Loucy (cell line): ENCODE data around the gene HIRA.
"Not testable (repeated sequence)": the region's sequence is repeated elsewhere in the genome, so short reads cannot be mapped to it uniquely, and the experiment has no call there.

Experiments
- H2AFZ ChIP-seq: fragments of 200-600 bp; sonication (generic); 2 replicates; pipeline ENCODE4 v1.6.0; 2016; ENCODE audit warnings: antibody characterized with exemption, mild to moderate bottlenecking, low read length, moderate library complexity
- H3F3A ChIP-seq: fragments of 200-600 bp; 2 replicates; pipeline ENCODE4 v1.6.0; 2016; ENCODE audit warnings: antibody characterized with exemption, low read depth, mild to moderate bottlenecking
- H3K27me3 ChIP-seq: fragments of 200-600 bp; sonication (generic); 2 replicates; pipeline ENCODE4 v1.6.1; 2014; ENCODE audit warnings: low read length, mild to moderate bottlenecking; ENCODE audit not compliant: insufficient read depth, poor library complexity, severe bottlenecking
- H3K36me3 ChIP-seq: fragments of 200-600 bp; sonication (generic); 2 replicates; pipeline ENCODE4 v1.6.1; 2016; ENCODE audit warnings: low read length; ENCODE audit not compliant: insufficient read depth
- H3K4me1 ChIP-seq: fragments of 200-600 bp; sonication (generic); 2 replicates; pipeline ENCODE4 v1.5.1; 2014; ENCODE audit warnings: low read length, mild to moderate bottlenecking; ENCODE audit not compliant: insufficient read depth, poor library complexity, severe bottlenecking
- H3K4me2 ChIP-seq: fragments of 200-600 bp; sonication (generic); 2 replicates; pipeline ENCODE4 v1.6.0; 2014; ENCODE audit warnings: antibody characterized with exemption, low read length, low read depth, mild to moderate bottlenecking; ENCODE audit not compliant: poor library complexity, severe bottlenecking
- H3K4me3 ChIP-seq: fragments of 200-600 bp; sonication (generic); 2 replicates; pipeline ENCODE4 v1.5.1; 2014; ENCODE audit warnings: low read length, mild to moderate bottlenecking, mixed read lengths; ENCODE audit not compliant: poor library complexity, severe bottlenecking
- H3K79me2 ChIP-seq: fragments of 200-600 bp; sonication (generic); 2 replicates; pipeline ENCODE4 v1.6.1; 2014; ENCODE audit warnings: low read length; ENCODE audit not compliant: insufficient read depth
- H3K9ac ChIP-seq: fragments of 200-600 bp; sonication (generic); 2 replicates; pipeline ENCODE4 v1.6.0; 2014; ENCODE audit warnings: mild to moderate bottlenecking, low read depth, low read length, moderate library complexity; ENCODE audit not compliant: poor library complexity, severe bottlenecking
- H3K9me2 ChIP-seq: fragments of 200-600 bp; sonication (generic); replicated peaks from 2 replicates; pipeline ENCODE4 v1.6.1; 2016; ENCODE audit warnings: low read depth, low read length, mixed read lengths
- H3K9me3 ChIP-seq: fragments of 200-600 bp; sonication (generic); 2 replicates; pipeline ENCODE4 v1.6.1; 2014; ENCODE audit warnings: mild to moderate bottlenecking, antibody characterized with exemption, low read length, low read depth; ENCODE audit not compliant: insufficient read depth
- H4K20me1 ChIP-seq: fragments of 200-600 bp; sonication (generic); 2 replicates; pipeline ENCODE4 v1.6.0; 2014; ENCODE audit warnings: antibody characterized with exemption, low read length, mild to moderate bottlenecking; ENCODE audit not compliant: insufficient read depth, poor library complexity, severe bottlenecking
- EZH2phosphoT487 ChIP-seq: fragments of 200-600 bp; IDR thresholded peaks from 2 replicates; pipeline ENCODE4 v1.6.1; 2018; ENCODE audit warnings: antibody characterized with exemption, mild to moderate bottlenecking, moderate library complexity, borderline replicate concordance
- TF ChIP-seq, protein P1 (sequence below): fragments of 200-600 bp; sonication (generic); conservative IDR thresholded peaks from 2 replicates; pipeline ENCODE4 v1.5.1; 2014; ENCODE audit warnings: mild to moderate bottlenecking, antibody characterized with exemption, low read length

The HIRA gene

DNA sequence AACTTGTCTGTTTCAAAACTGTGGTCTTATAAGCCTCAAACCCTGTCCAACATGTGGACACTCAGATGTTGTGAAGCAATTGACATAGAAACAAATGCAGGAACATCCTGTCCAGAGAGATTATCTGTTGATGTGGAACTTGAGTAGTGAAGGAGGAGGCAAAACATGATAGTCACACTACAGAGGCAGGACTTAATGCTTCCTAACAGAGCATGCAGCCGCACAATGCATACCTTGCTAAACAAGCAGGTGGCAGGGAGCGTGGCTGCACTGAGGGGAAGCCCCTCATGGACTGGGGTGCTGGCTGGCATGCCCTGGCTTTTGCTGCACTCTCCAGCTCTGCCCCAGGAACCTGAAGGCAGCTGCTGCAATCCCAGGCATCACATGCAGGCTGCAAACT, 10.6 kb upstream of the HIRA start:
- Histone ChIP-seq H2AFZ (no peak overlapping the region), H3K4me3 (no peak overlapping the region), H3K4me2 (no peak overlapping the region), H3K27me3 (no peaks in the 10 kb centered on the region), H4K20me1 (peaks cover 33% of the 10 kb centered on the region), H3K36me3 (peaks cover 8% of the 10 kb centered on the region; the same call in 1 of the 2 replicates), H3F3A (no peaks in the 10 kb centered on the region), H3K4me1 (peaks cover 20% of the 10 kb centered on the region), H3K79me2 (peaks cover 66% of the 10 kb centered on the region), H3K9me2 (no peaks in the 10 kb centered on the region), H3K9me3 (no peaks in the 10 kb centered on the region), H3K9ac (no peak overlapping the region)
- TF ChIP-seq, protein P1, sequence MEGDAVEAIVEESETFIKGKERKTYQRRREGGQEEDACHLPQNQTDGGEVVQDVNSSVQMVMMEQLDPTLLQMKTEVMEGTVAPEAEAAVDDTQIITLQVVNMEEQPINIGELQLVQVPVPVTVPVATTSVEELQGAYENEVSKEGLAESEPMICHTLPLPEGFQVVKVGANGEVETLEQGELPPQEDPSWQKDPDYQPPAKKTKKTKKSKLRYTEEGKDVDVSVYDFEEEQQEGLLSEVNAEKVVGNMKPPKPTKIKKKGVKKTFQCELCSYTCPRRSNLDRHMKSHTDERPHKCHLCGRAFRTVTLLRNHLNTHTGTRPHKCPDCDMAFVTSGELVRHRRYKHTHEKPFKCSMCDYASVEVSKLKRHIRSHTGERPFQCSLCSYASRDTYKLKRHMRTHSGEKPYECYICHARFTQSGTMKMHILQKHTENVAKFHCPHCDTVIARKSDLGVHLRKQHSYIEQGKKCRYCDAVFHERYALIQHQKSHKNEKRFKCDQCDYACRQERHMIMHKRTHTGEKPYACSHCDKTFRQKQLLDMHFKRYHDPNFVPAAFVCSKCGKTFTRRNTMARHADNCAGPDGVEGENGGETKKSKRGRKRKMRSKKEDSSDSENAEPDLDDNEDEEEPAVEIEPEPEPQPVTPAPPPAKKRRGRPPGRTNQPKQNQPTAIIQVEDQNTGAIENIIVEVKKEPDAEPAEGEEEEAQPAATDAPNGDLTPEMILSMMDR = no peak
- TF ChIP-seq EZH2phosphoT487 = no peak

DNA sequence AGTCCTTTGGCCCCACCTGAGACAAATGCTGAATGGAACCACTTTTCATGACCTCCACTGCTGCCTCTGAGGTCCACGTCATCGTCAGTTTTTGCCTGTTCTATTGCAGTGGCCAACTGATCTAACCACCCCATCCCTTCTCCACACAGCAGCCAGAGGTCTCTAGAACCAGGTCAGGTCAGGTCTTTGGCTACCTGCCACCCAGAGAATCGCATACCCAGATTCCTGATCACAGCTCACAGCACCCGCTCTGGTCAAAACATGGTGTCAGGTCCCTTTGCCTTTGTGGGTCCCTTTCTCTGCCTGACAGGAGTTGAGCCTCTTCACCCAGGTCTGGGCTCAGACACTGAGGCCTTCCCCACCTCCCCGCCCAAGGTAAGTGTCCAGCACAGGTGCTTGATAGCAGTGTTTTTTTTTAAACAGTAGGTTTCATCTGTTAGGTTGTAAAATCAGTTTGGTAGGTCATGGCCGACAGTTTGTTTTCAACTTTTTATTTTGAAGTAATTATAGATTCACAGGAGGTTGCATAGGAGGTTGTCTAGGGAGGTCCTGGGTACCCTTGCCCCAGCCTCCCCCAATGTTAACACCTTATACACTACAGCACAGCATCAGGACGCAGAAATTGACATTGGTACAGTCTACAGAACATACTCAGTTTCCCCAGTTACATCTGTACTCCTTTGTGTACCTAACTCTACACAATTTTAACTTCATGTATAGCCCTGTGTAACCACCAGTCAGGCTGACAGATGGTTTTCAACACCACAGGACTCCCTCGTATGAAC, 9.1 kb upstream of the HIRA start:
- Histone ChIP-seq H3F3A (no peaks in the 10 kb centered on the region), H4K20me1 (peaks cover 23% of the 10 kb centered on the region)

DNA sequence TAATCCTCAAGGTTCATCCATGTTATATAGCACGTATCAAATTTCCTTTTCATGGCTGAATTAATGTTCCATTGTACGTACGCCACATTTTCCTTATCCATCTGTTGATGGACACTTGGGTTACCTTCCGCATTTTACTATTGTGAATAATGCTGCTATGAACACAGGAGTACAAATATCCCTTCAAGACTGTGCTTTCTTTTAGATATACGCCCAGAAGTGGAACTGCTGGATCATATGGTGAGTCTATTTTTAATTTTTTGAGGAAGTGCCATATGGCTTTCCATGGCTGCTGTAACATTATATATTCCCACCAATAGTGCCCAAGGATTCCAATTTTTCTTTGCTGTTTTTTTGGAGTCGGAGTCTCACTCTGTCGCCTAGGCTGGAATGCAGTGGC, 6.8 kb upstream of the HIRA start:
- Histone ChIP-seq H3K4me2 (no peak overlapping the region), H3F3A (no peaks in the 10 kb centered on the region), H3K9me2 (no peaks in the 10 kb centered on the region), H3K27me3 (no peaks in the 10 kb centered on the region), H2AFZ (no peak overlapping the region), H3K9me3 (no peaks in the 10 kb centered on the region), H3K79me2 (peaks cover 30% of the 10 kb centered on the region), H3K36me3 (peaks cover 12% of the 10 kb centered on the region; the same call in 1 of the 2 replicates), H4K20me1 (peaks cover 7% of the 10 kb centered on the region), H3K4me1 (peaks cover 4% of the 10 kb centered on the region), H3K4me3 (no peak overlapping the region), H3K9ac (no peak overlapping the region)
- TF ChIP-seq, protein P1 = no peak
- no peak for TF ChIP-seq EZH2phosphoT487

More for the DNA sequence above, 9.1 kb upstream of the HIRA start:
- Histone ChIP-seq H3K4me1 (peaks cover 12% of the 10 kb centered on the region), H3K9ac (no peak overlapping the region), H3K79me2 (peaks cover 50% of the 10 kb centered on the region), H3K27me3 (no peaks in the 10 kb centered on the region), H2AFZ (no peak overlapping the region), H3K36me3 (peaks cover 10% of the 10 kb centered on the region; the same call in 1 of the 2 replicates), H3K4me3 (no peak overlapping the region), H3K9me2 (no peaks in the 10 kb centered on the region), H3K4me2 (no peak overlapping the region), H3K9me3 (no peaks in the 10 kb centered on the region)
- TF ChIP-seq EZH2phosphoT487 = no peak
- TF ChIP-seq, protein P1 = no peak

DNA sequence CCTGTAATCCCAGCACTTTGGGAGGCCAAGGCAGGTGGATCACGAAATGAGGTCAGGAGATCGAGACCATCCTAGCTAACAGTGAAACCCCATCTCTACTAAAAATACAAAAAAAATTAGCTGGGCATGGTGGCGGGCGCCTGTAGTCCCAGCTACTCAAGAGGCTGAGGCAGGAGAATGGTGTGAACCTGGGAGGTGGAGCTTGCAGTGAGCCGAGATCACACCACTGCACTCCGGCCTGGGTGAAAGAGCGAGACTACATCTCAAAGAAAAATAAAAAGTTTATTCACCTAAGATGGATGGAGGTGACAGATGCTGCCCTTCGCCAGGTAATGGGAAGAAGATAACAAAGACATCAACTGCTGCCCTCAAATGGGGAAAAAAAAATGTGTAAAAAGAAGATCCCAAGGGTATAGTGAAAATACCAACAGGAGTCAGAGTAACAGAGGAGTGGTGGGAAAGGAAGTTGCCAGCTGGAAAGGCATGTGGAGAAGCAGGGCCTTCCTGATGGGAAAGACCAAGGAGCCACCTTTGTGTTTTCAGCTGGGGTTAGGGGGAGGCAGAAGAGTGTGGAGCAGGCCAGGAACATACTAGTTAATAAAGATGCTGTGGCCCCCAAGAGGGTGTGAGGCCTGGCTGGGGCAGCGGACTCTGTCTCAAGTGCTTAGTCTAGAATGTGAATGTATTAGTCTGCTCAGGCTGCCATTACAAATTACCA, 5.1 kb upstream of the HIRA start:
- not testable (repeated sequence) for H3K9ac ChIP-seq, H3F3A ChIP-seq, H3K9me3 ChIP-seq, H3K9me2 ChIP-seq, H3K27me3 ChIP-seq, H3K4me3 ChIP-seq, H3K4me1 ChIP-seq, H3K4me2 ChIP-seq, H2AFZ ChIP-seq, H4K20me1 ChIP-seq
- peaks cover 23% of the 10 kb centered on the region for H3K79me2 ChIP-seq
- H3K36me3 ChIP-seq = peaks cover 12% of the 10 kb centered on the region; the same call in 1 of the 2 replicates
